Testis (tissue), 3 donors: Measurements from ENCODE around the gene SYNGR3. TPM values are rescaled to one million over a fixed set of nuclear protein-coding genes. Genes with fewer than 3 reads are reported as not detected.

Source experiments
- DNase-seq: peaks from one replicate; pipeline ENCODE4 v3.0.0-alpha.2; 2019
- H3K27ac ChIP-seq, 2 donors: fragments of 200-600 bp; sonication (generic); one replicate each; pipeline ENCODE4 v1.5.1; 2019
- H3K27me3 ChIP-seq: fragments of 200-600 bp; sonication (generic); one replicate; pipeline ENCODE4 v1.5.1; 2019
- H3K36me3 ChIP-seq: fragments of 200-600 bp; sonication (generic); one replicate; pipeline ENCODE4 v1.5.1; 2017; ENCODE audit warnings: low read depth; ENCODE audit errors: missing control alignments
- H3K4me1 ChIP-seq: fragments of 200-600 bp; sonication (generic); one replicate; pipeline ENCODE4 v1.5.1; 2019
- H3K4me3 ChIP-seq, 2 donors: fragments of 200-600 bp; sonication (generic); one replicate each; pipeline ENCODE4 v1.5.1; 2017 to 2019
- H3K9me3 ChIP-seq: fragments of 200-600 bp; sonication (generic); one replicate; pipeline ENCODE4 v1.5.1; 2017
- CTCF ChIP-seq, 3 experiments: fragments of 450-650 bp in 2 of 3; fragments of 200-600 bp in 1 of 3; sonication (generic) in 1 of 3; IDR thresholded peaks; one replicate each; pipeline ENCODE4 v1.5.1; 2016 to 2019; ENCODE audit warnings: antibody characterized with exemption in 3 of 3, mild to moderate bottlenecking in 2 of 3, moderate library complexity in 1 of 3
- POLR2A ChIP-seq: fragments of 450-650 bp; IDR thresholded peaks from one replicate; pipeline ENCODE4 v1.6.1; 2017; ENCODE audit warnings: antibody characterized with exemption, mild to moderate bottlenecking, moderate library complexity
- whole genome bisulfite sequencing, 2 donors: methylation state at CpG; one replicate each; pipeline ENCODE4 v1.1.5; 2018; 5-methylcytosine and 5-hydroxymethylcytosine counted together
- intact Hi-C: fragments of 100-400 bp; cut with DNase I; formaldehyde crosslinking; loops from one replicate; pipeline ENCODE4 v1.15.1; 2023; ENCODE audit warnings: low total_unique reads
- polyA plus RNA-seq: library from polyadenylated mRNA; stranded (reverse); fragments of 350-450 nt; fragmentation: Illumina TruSeq; extraction: RNeasy Lipid Tissue Mini Kit (QIAGEN cat#74804); gene quantifications from one replicate; pipeline ENCODE4 v1.2.3, GENCODE V29; 2014; ENCODE audit warnings: low read depth, low replicate concordance; ENCODE audit not compliant: insufficient read depth
- total RNA-seq, 2 donors: library from RNA; depleted of rRNA; stranded (reverse); fragments of >200 nt; gene quantifications; one replicate each; pipeline ENCODE4 v1.2.3, GENCODE V29; 2016

Gene SYNGR3
- total and polyA plus RNA-seq, 3 donors from 2014 or later = 10.0 to 33.5 (median 20.9) TPM

GRCh38 chr16:1987198-1987597 is 2.6 kb upstream of the SYNGR3 start:
- Histone ChIP-seq H3K4me3 (no peak overlapping the region), H3K36me3 (no peaks in the 10 kb centered on the region), H3K4me1 (peaks cover 24% of the 10 kb centered on the region)

GRCh38 chr16:1990101-1990350 is 256 bp downstream of the SYNGR3 start:
- H3K36me3 ChIP-seq = no peaks in the 10 kb centered on the region
- H3K9me3 ChIP-seq = no peaks in the 10 kb centered on the region
- intact Hi-C loops = no loop called here
- 1% methylated on average over 25 of the region's 25 CpGs; no CpG with 5 or more reads in 1 of the 2 donors for WGBS, 2 donors
- no peaks in the 10 kb centered on the region for H3K27me3 ChIP-seq
- no peak overlapping the region for H3K27ac ChIP-seq
- no peak for DNase-seq
- peaks cover 17% of the 10 kb centered on the region for H3K4me1 ChIP-seq
- H3K4me3 ChIP-seq = peak overlapping the region; percentile 26 to 52
- TF ChIP-seq CTCF (IDR thresholded peaks at IDR 0.05) (no peak), POLR2A (no peak)

More at GRCh38 chr16:1987198-1987597, 2.6 kb upstream of the SYNGR3 start:
- no peak for TF ChIP-seq POLR2A
- TF ChIP-seq CTCF (IDR thresholded peaks at IDR 0.05) = no peak
- H3K9me3 ChIP-seq = no peaks in the 10 kb centered on the region
- intact Hi-C loops = no loop called here
- no peak for DNase-seq
- no peak overlapping the region for H3K27ac ChIP-seq
- no peaks in the 10 kb centered on the region for H3K27me3 ChIP-seq
- WGBS, 2 donors = 86% methylated on average over 10 of the region's 10 CpGs

- Histone ChIP-seq H3K27me3 (no peaks in the 10 kb centered on the region), H3K36me3 (no peaks in the 10 kb centered on the region), H3K27ac (no peak overlapping the region), H3K9me3 (no peaks in the 10 kb centered on the region), H3K4me3 (peak overlapping the region; percentile 26 to 52), H3K4me1 (peaks cover 13% of the 10 kb centered on the region)
- WGBS, 2 donors = 1 to 3% methylated on average over 22 to 46 of the region's 50 CpGs
- no peak for DNase-seq
- intact Hi-C loops = no loop called here
- no peak for TF ChIP-seq POLR2A
- TF ChIP-seq CTCF (IDR thresholded peaks at IDR 0.05) = no peak
These were observed 773 bp downstream of the SYNGR3 start for GRCh38 chr16:1990351-1991134.

GRCh38 chr16:1991135-1991551 is 1.4 kb downstream of the SYNGR3 start:
- no peak for DNase-seq
- TF ChIP-seq POLR2A (no peak), CTCF (IDR thresholded peaks at IDR 0.05) (no peak)
- no peaks in the 10 kb centered on the region for H3K9me3 ChIP-seq
- no peaks in the 10 kb centered on the region for H3K27me3 ChIP-seq
- WGBS, 2 donors = 6 to 11% methylated on average over 14 to 18 of the region's 18 CpGs
- peak overlapping the region in 1 of 2 donors; percentile 52 for H3K4me3 ChIP-seq
- intact Hi-C loops = no loop called here
- H3K4me1 ChIP-seq = peaks cover 13% of the 10 kb centered on the region
- no peaks in the 10 kb centered on the region for H3K36me3 ChIP-seq
- no peak overlapping the region for H3K27ac ChIP-seq

GRCh38 chr16:1991588-1991947 is 1.8 kb downstream of the SYNGR3 start:
- no peak for DNase-seq
- TF ChIP-seq POLR2A (no peak), CTCF (IDR thresholded peaks at IDR 0.05) (no peak)
- Histone ChIP-seq H3K9me3 (no peaks in the 10 kb centered on the region), H3K4me1 (peaks cover 13% of the 10 kb centered on the region), H3K27me3 (no peaks in the 10 kb centered on the region), H3K27ac (no peak overlapping the region), H3K36me3 (no peaks in the 10 kb centered on the region), H3K4me3 (peak overlapping the region; percentile 16 to 46)
- intact Hi-C loops = no loop called here
- WGBS, 2 donors = 15 to 16% methylated on average over 14 to 22 of the region's 22 CpGs
